HFFc6 (cell line): ENCODE results near the gene DCN. TPM values are rescaled to one million over a fixed set of nuclear protein-coding genes. Genes with fewer than 3 reads are reported as not detected.

ENCODE experiments used
- DNase-seq: peaks from one replicate; pipeline ENCODE4 v3.0.0-alpha.2; 2018
- H3K27ac Mint-ChIP-seq: 2 replicates; pipeline ENCODE4 v1.8.0; 2020; ENCODE audit warnings: mild to moderate bottlenecking, mixed read lengths
- H3K27me3 Mint-ChIP-seq: 2 replicates; pipeline ENCODE4 v1.8.0; 2021; ENCODE audit warnings: mild to moderate bottlenecking, moderate library complexity, mixed read lengths; ENCODE audit not compliant: insufficient read depth
- H3K36me3 Mint-ChIP-seq: 2 replicates; pipeline ENCODE4 v1.8.0; 2021; ENCODE audit warnings: low read depth, mixed read lengths
- H3K4me1 Mint-ChIP-seq: 2 replicates; pipeline ENCODE4 v1.8.0; 2020; ENCODE audit warnings: low read depth, mixed read lengths
- H3K4me3 Mint-ChIP-seq: 2 replicates; pipeline ENCODE4 v1.8.0; 2020; ENCODE audit warnings: mild to moderate bottlenecking, moderate library complexity, mixed read lengths
- H3K9me3 Mint-ChIP-seq: 2 replicates; pipeline ENCODE4 v1.8.0; 2020; ENCODE audit warnings: mild to moderate bottlenecking, mixed read lengths
- total RNA-seq, 6 experiments: library from RNA; stranded (reverse); fragmentation: NEBNext Ultra II Directional; extraction: Animal tissue kit (Norgen Biotek cat#: 25700); gene quantifications; 2 replicates in 1 of 6; 3 replicates in 5 of 6; pipeline ENCODE4 v1.2.3, GENCODE V29; 2021
- TF ChIP-seq, protein P1 (sequence below): fragments of 200-600 bp; sonication (generic); IDR thresholded peaks from 2 replicates; pipeline ENCODE4 v1.5.0; 2021; ENCODE audit warnings: antibody characterized with exemption, mild to moderate bottlenecking

The DCN gene
- total RNA-seq, 6 experiments from 2014 or later, result 20.4 to 58.8 (median 48.7) TPM

DNA sequence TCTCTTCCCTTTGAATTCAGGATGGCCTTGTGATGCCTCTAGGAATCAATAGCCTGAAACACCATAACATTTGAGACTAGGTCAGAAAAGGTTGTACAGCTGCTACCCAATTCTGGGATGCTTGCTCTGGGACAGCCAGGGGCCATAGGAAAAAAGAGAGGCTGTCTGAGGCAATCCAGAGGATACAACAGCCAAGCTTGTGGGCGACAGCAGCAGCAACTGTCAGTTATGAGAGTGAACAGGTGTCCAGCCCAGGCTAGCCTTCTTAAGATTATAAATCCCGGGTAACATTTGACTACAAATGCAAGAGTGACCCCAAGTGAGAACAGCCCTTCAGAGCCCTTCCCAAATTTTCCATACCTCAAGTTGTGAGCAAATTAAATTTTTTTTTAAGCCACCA is 11.1 kb downstream of the DCN start:
- peaks cover 6% of the 10 kb centered on the region; the same call in 1 of the 2 replicates for H3K4me1 Mint-ChIP-seq
- no peak for DNase-seq
- H3K9me3 Mint-ChIP-seq, result peaks cover 22% of the 10 kb centered on the region
- H3K4me3 Mint-ChIP-seq, result no peak overlapping the region
- peaks cover 28% of the 10 kb centered on the region for H3K36me3 Mint-ChIP-seq
- TF ChIP-seq, protein P1, sequence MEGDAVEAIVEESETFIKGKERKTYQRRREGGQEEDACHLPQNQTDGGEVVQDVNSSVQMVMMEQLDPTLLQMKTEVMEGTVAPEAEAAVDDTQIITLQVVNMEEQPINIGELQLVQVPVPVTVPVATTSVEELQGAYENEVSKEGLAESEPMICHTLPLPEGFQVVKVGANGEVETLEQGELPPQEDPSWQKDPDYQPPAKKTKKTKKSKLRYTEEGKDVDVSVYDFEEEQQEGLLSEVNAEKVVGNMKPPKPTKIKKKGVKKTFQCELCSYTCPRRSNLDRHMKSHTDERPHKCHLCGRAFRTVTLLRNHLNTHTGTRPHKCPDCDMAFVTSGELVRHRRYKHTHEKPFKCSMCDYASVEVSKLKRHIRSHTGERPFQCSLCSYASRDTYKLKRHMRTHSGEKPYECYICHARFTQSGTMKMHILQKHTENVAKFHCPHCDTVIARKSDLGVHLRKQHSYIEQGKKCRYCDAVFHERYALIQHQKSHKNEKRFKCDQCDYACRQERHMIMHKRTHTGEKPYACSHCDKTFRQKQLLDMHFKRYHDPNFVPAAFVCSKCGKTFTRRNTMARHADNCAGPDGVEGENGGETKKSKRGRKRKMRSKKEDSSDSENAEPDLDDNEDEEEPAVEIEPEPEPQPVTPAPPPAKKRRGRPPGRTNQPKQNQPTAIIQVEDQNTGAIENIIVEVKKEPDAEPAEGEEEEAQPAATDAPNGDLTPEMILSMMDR, result no peak
- no peak overlapping the region for H3K27ac Mint-ChIP-seq
- peaks cover 2% of the 10 kb centered on the region; the same call in 1 of the 2 replicates for H3K27me3 Mint-ChIP-seq

DNA sequence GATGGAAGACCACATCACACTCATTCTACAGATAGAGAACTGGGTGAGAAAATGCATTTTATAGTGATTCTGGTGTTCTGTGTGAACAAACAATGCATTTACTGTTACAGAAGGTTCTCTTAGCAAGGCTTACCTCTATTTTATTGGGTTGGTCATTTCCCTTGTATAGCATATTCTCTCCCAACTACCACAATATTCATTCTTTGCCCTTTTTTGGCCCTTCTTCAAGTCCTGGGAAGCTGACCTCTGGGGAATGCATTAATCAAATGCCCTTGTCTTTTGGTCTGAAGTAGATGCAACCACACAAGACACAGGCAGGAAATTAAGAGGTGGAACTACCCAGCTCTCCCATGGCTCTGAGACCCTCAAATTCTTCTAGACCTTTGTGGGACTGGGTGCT is 19.5 kb downstream of the DCN start:
- TF ChIP-seq, protein P1, result no peak
- Mint-ChIP-seq H3K4me1 (no peaks in the 10 kb centered on the region), H3K4me3 (no peak overlapping the region), H3K27ac (no peak overlapping the region), H3K27me3 (no peaks in the 10 kb centered on the region), H3K36me3 (peaks cover 21% of the 10 kb centered on the region), H3K9me3 (peaks cover 12% of the 10 kb centered on the region)
- no peak for DNase-seq

DNA sequence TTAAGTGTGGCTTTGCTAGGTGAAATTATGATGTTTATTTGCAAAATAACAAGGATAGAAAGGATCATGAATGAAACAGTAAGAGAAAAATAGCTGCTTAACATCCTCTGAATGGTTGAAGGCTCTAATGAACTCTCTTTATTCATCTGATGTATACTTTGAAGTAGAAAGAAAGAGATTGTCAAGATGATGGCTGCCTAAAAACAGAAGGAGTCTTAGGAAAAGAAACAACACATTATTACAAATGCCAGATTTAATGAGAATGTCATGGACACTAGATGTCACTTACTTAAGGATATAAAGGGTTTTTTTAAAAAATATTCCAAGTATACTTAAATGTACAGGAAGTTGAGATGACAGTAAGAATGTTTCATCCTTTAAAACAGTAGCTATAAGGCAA is 21.6 kb downstream of the DCN start:
- H3K36me3 Mint-ChIP-seq, result peaks cover 11% of the 10 kb centered on the region
- H3K4me3 Mint-ChIP-seq, result no peak overlapping the region
- TF ChIP-seq, protein P1, result no peak

DNA sequence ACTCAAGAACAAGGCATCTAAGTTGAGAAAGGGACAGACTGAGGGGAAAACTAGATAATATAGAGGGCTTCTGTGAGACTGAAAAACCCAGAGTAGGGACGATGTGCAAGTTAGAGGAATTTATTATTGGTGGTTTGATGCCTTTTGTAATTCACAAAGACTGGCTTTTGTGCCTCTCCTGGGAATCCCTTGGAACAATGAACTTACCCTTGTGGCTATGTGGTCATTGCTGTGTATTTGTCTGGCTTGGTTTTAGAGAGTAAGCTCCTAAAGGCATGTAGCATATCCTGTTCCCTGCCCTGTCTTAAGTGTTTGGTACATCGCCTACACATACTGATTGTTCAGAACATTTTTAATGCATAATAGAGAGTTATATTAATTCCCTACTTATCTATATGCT is 26.6 kb downstream of the DCN start:
- Mint-ChIP-seq H3K9me3 (no peaks in the 10 kb centered on the region), H3K27me3 (no peaks in the 10 kb centered on the region), H3K4me1 (no peaks in the 10 kb centered on the region), H3K36me3 (peaks cover 8% of the 10 kb centered on the region; the same call in 1 of the 2 replicates), H3K4me3 (no peak overlapping the region), H3K27ac (no peak overlapping the region)
- DNase-seq, result no peak
- TF ChIP-seq, protein P1, result no peak

More for the DNA sequence above, 21.6 kb downstream of the DCN start:
- Mint-ChIP-seq H3K9me3 (no peaks in the 10 kb centered on the region), H3K4me1 (no peaks in the 10 kb centered on the region), H3K27ac (no peak overlapping the region), H3K27me3 (no peaks in the 10 kb centered on the region)
- no peak for DNase-seq

DNA sequence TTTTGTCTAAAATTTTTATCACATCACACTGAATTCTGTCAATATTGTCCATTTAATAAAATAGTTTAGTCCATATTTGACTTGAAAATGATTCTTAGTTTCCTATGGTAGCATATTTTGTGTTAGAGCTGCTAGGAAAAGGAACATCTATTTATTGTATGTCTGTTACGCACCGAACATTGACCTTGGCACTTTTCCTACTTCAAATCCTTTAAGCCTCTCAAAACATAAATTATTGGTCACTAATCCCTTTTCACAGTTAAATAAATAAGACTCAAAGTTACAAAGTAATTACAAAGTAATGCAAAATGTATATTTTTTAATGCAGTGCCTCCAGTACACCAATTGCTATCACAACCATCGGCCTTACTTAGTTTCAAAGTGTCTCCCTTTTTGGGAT is 28.5 kb downstream of the DCN start:
- Mint-ChIP-seq H3K36me3 (peaks cover 13% of the 10 kb centered on the region), H3K27me3 (no peaks in the 10 kb centered on the region), H3K27ac (no peak overlapping the region), H3K4me3 (no peak overlapping the region), H3K9me3 (no peaks in the 10 kb centered on the region), H3K4me1 (no peaks in the 10 kb centered on the region)
- TF ChIP-seq, protein P1, result no peak
- DNase-seq, result no peak

DNA sequence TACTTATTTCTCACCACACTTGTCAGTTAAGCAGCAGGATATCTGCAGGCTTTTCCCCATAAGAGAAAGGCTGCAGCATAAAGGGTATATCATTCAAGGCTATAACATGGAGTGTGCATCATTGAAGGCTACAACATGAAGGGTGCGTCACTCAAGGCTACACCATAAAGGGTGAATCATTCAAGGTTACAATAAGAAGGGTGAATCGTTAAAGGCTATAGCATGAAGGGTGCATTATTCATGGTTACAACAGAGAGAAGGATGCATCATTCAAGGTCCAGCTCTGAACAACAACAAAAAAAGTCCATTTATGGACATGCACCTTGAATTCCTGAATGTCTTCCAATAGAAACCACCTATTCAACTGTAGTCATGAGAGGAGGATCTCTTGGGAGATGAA is 38.6 kb downstream of the DCN start:
- no peak overlapping the region for H3K27ac Mint-ChIP-seq
- peaks cover 6% of the 10 kb centered on the region; the same call in 1 of the 2 replicates for H3K36me3 Mint-ChIP-seq
- H3K27me3 Mint-ChIP-seq, result no peaks in the 10 kb centered on the region; the same call in 1 of the 2 replicates
- no peaks in the 10 kb centered on the region for H3K9me3 Mint-ChIP-seq
- peaks cover 58% of the 10 kb centered on the region for H3K4me1 Mint-ChIP-seq
- no peak overlapping the region for H3K4me3 Mint-ChIP-seq
- DNase-seq, result peak; percentile 35
- TF ChIP-seq, protein P1, result no peak
